HG02938 (cell line): ENCODE results near the gene CTPS2.

Source experiments
- ATAC-seq: cut with Tn5 transposase; IDR thresholded peaks from one replicate; pipeline ENCODE4 v1.9.1; 2021; ENCODE audit warnings: mild to moderate bottlenecking, moderate library complexity; ENCODE audit not compliant: unreplicated experiment

CTPS2 gene

GRCh38 chrX:16573781-16574180, 138.7 kb downstream of the CTPS2 start:
- no peak for ATAC-seq

GRCh38 chrX:16567681-16568080, 144.8 kb downstream of the CTPS2 start:
- no peak for ATAC-seq

DNA sequence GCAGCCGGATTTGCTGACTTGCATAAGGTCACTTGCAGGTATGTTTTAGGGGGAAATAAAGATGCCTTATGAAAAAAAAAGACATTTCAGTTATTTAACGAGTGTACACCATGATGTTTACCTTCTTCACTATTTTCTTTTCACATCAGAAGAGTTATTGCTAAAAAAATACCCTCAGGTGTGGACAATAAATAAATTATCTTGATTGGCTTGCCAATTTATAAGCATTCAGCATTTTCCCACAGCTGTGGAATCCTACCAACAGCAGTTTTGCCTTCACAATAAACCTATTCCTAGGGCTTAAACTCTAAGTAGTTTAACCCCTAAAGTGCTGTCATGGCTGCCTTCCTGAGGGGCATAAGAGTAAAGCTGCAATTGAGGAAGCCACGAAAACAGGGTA, 145.9 kb downstream of the CTPS2 start:
- no peak for ATAC-seq

DNA sequence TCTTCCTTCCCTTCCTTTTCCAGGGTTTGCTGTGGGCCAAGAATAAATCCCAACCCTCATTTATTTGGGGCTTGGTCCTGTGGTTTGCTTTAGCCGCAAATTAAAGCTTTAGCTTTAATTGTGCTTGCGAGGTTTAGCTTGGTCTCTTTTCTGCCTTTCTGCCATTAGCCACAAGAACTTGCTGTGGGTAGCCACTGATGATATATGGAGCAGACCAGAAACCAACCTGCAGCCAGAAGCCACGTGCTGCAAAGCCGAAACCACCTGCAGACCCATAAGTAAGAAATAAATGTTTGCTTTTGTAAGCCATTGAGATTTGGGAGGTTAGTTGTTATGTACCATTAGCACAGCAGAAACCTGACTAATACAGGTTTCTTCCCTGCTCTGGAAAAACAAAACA, 152.3 kb downstream of the CTPS2 start:
- no peak for ATAC-seq

- no peak for ATAC-seq
Measured at GRCh38 chrX:16559206-16559619, 153.3 kb downstream of the CTPS2 start.

GRCh38 chrX:16558489-16558888, 154.0 kb downstream of the CTPS2 start:
- ATAC-seq: no peak

- ATAC-seq: no peak
Measured at GRCh38 chrX:16552546-16552945, 159.9 kb downstream of the CTPS2 start.

DNA sequence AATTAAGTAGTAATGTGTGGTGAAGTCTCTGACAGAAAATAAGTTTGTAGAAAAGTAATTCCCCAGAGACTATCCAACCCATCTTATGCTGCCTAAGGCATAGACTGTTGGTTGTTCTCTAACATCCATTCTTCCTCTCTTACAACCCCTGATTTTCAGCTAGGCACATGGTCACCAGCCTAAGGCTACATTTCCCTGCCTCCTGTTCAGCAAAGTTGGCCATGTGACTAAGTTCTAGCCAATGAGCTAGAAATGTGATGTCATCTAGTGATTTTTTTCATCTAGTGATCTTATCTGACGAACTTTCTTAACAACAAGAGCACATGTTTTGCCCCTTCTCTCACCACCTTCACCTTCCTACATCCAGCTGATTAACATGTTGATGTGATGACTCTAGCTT, 164.8 kb downstream of the CTPS2 start:
- ATAC-seq: no peak

DNA sequence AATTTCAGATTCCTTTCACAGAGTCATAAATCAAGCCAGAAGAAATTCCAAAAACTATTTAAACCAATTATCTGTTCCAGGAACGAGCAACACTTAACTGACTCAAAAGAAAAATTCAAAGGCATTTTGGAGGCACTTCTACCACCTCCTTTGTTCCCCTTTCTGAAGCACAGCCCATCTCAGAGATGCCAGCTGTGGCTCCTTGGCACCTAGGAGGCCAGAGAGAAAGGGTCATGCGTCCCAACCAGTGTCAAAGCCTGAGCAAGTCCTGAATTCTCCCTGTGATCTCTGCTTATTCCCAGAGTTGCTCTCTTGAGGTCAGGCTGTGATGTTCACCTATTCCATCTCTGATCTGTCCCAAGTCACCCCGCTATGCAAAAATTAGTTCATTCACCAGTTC, 167.5 kb downstream of the CTPS2 start:
- ATAC-seq: no peak
